ENCODE data around the gene LIN7B. TPM values are rescaled to one million over a fixed set of nuclear protein-coding genes. Genes with fewer than 3 reads are reported as not detected.
"Not testable (repeated sequence)": the region's sequence is repeated elsewhere in the genome, so short reads cannot be mapped to it uniquely, and the experiment has no call there.

The LIN7B gene
- total RNA-seq, 3 donors from 2014 or later = 8.5 to 17.6 (median 11.8) TPM

- intact Hi-C loops (cut with DNase I; ENCODE audit: low total_unique reads) = loop anchor here (5.0 kb wide), 1 partner anchor 438 kb away; no protein-coding TSS in a partner anchor
- Histone ChIP-seq H3K4me3 (no peak overlapping the region), H3K4me1 (no peaks in the 10 kb centered on the region), H3K27me3 (peaks cover 6 to 37% of the 10 kb centered on the region in 2 donors), H3K9me3 (no peaks in the 10 kb centered on the region), H3K27ac (no peak overlapping the region), H3K36me3 (no peaks in the 10 kb centered on the region)
- no peak for DNase-seq (ENCODE audit: low spot score in 2 of 2)
- TF ChIP-seq CTCF (IDR thresholded peaks at IDR 0.05) (no peak), POLR2A (IDR thresholded peaks at IDR 0.05) (no peak), POLR2AphosphoS5 (IDR thresholded peaks at IDR 0.05) (no peak)
Observed at GRCh38 chr19:49069026-49069425, 45.1 kb upstream of the LIN7B start.

GRCh38 chr19:49070416-49070815 is 43.8 kb upstream of the LIN7B start:
- Histone ChIP-seq H3K27me3 (peaks cover 6 to 35% of the 10 kb centered on the region in 2 donors), H3K4me3 (no peak overlapping the region), H3K4me1 (no peaks in the 10 kb centered on the region), H3K27ac (no peak overlapping the region), H3K36me3 (no peaks in the 10 kb centered on the region), H3K9me3 (no peaks in the 10 kb centered on the region)
- intact Hi-C loops (cut with DNase I; ENCODE audit: low total_unique reads) = loop anchor here (10.0 kb wide), 1 partner anchor 124 kb away; no protein-coding TSS in a partner anchor
- no peak for DNase-seq (ENCODE audit: low spot score in 2 of 2)
- TF ChIP-seq POLR2AphosphoS5 (IDR thresholded peaks at IDR 0.05) = no peak

- Histone ChIP-seq H3K4me1 (no peaks in the 10 kb centered on the region), H3K27ac (no peak overlapping the region), H3K27me3 (peaks cover 6 to 35% of the 10 kb centered on the region in 2 donors), H3K36me3 (no peaks in the 10 kb centered on the region), H3K4me3 (peak overlapping the region in 2 of 3 donors; percentile 23 to 46), H3K9me3 (no peaks in the 10 kb centered on the region)
- no peak for DNase-seq (ENCODE audit: low spot score in 2 of 2)
- intact Hi-C loops (cut with DNase I; ENCODE audit: low total_unique reads) = loop anchor here (10.0 kb wide), 1 partner anchor 123 kb away; no protein-coding TSS in a partner anchor
- TF ChIP-seq POLR2AphosphoS5 (IDR thresholded peaks at IDR 0.05) (no peak), POLR2A (IDR thresholded peaks at IDR 0.05) (no peak), CTCF (IDR thresholded peaks at IDR 0.05) (no peak)
Observed at GRCh38 chr19:49071860-49072547, 42.2 kb upstream of the LIN7B start.

GRCh38 chr19:49073514-49074378 is 40.4 kb upstream of the LIN7B start:
- Histone ChIP-seq H3K4me1 (no peaks in the 10 kb centered on the region), H3K9me3 (no peaks in the 10 kb centered on the region), H3K4me3 (peak overlapping the region in 1 of 3 donors; percentile 25), H3K27ac (no peak overlapping the region), H3K27me3 (peaks cover 6 to 35% of the 10 kb centered on the region in 2 donors), H3K36me3 (no peaks in the 10 kb centered on the region)
- TF ChIP-seq POLR2AphosphoS5 (IDR thresholded peaks at IDR 0.05) (no peak), CTCF (IDR thresholded peaks at IDR 0.05) (no peak), POLR2A (IDR thresholded peaks at IDR 0.05) (no peak)
- no peak for DNase-seq (ENCODE audit: low spot score in 2 of 2)
- intact Hi-C loops (cut with DNase I; ENCODE audit: low total_unique reads) = loop anchor here (10.0 kb wide), 1 partner anchor 121 kb away; no protein-coding TSS in a partner anchor

GRCh38 chr19:49074869-49075268 is 39.3 kb upstream of the LIN7B start:
- not testable (repeated sequence) for H3K4me1 ChIP-seq, H3K27ac ChIP-seq, H3K36me3 ChIP-seq, H3K9me3 ChIP-seq, H3K4me3 ChIP-seq
- intact Hi-C loops (cut with DNase I; ENCODE audit: low total_unique reads) = loop anchor here (10.0 kb wide), 1 partner anchor 120 kb away; no protein-coding TSS in a partner anchor
- TF ChIP-seq CTCF (IDR thresholded peaks at IDR 0.05) = peak; percentile 68 to 82 (median 77)
- peak in 1 of 2 donors; percentile 57 for DNase-seq (ENCODE audit: low spot score in 2 of 2)
- H3K27me3 ChIP-seq = peaks cover 6 to 28% of the 10 kb centered on the region in 2 donors

Measured in breast epithelium (tissue), 4 donors.